Measurements from ENCODE around the gene OR10A5.
"Not testable (repeated sequence)": the region's sequence is repeated elsewhere in the genome, so short reads cannot be mapped to it uniquely, and the experiment has no call there.

The OR10A5 gene

DNA sequence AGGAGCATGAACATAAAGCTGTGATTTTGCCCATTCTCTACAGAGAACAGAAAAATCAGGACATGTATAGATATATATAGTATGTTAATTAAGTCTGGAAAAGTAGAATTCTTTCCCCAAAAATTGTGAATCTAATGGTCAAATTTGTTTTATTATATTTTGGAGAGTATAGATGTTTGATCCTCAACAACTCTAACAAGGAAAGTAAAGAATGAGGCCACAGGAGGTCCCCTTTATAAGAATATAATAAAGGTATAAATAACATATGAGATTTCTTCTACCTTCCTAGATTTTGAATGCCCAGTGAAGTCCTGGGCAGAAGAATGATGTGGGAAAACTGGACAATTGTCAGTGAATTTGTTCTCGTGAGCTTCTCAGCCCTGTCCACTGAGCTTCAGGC is 30.8 kb downstream of the OR10A5 start, which contains the start of gene OR10A4:
Gene OR10A4 (plus strand): TSS at position 301 of the 400 bp plus-strand sequence. CDS start 23 bp downstream, at position 324.
- no peak for DNase-seq

DNA sequence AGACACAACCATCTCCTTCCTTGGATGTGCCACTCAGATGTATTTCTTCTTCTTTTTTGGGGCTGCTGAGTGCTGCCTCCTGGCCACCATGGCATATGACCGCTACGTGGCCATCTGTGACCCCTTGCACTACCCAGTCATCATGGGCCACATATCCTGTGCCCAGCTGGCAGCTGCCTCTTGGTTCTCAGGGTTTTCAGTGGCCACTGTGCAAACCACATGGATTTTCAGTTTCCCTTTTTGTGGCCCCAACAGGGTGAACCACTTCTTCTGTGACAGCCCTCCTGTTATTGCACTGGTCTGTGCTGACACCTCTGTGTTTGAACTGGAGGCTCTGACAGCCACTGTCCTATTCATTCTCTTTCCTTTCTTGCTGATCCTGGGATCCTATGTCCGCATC is 31.4 kb downstream of the OR10A5 start:
- DNase-seq: no peak

GRCh38 chr11:6882751-6883150 is 37.3 kb downstream of the OR10A5 start:
- no peak for DNase-seq

- not testable (repeated sequence) for DNase-seq
Observed at GRCh38 chr11:6887711-6888110, 42.2 kb downstream of the OR10A5 start.

DNA sequence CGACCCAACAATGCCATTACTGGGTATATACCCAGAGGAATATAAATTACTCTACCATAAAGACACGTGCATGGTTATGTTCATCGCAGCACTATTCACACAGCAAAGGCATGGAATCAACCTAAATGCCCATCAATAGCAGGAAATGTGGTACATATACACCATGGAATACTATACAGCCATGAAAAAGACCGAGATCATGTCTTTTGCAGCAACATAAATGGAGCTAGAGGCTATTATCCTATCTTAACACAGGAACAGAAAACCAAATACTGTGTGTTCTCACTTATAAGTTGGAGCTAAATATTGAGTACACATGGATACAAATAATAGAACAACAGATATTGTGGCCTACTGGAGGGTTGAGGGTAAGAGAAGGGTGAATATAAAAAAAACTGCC is 43.3 kb downstream of the OR10A5 start:
- no peak for DNase-seq

- no peak for DNase-seq
Observed at GRCh38 chr11:6889835-6890234, 44.4 kb downstream of the OR10A5 start.

GRCh38 chr11:6892400-6892799 is 46.9 kb downstream of the OR10A5 start, which contains the start of gene OR2D2:
Gene OR2D2, minus strand, starts transcription at chr11:6892500. Its CDS starts 0 bp downstream, at chr11:6892500.
- no peak for DNase-seq

DNA sequence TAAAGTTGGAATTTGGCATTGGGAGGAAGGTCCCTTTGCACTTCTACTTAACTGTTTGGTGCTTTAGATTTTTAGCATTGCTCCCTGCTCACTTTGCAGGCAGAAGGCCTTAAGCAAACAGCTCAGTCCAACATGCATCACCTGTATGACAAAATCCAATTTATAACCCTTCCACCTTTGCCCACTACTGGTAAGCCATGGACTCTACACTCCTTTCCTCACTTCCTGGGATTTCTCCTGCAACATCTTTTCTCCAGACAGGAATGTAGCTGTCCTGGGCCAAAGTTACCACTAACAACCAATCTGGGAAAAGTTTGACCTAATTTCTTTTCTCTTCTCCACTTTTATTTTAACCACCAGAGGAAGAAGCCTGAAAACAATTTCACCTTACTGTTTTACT is 48.6 kb downstream of the OR10A5 start:
- no peak for DNase-seq

- DNase-seq: no peak
Observed at GRCh38 chr11:6895010-6895409, 49.5 kb downstream of the OR10A5 start.
